ENCODE measurements around the gene LRCOL1.

LRCOL1 gene

DNA sequence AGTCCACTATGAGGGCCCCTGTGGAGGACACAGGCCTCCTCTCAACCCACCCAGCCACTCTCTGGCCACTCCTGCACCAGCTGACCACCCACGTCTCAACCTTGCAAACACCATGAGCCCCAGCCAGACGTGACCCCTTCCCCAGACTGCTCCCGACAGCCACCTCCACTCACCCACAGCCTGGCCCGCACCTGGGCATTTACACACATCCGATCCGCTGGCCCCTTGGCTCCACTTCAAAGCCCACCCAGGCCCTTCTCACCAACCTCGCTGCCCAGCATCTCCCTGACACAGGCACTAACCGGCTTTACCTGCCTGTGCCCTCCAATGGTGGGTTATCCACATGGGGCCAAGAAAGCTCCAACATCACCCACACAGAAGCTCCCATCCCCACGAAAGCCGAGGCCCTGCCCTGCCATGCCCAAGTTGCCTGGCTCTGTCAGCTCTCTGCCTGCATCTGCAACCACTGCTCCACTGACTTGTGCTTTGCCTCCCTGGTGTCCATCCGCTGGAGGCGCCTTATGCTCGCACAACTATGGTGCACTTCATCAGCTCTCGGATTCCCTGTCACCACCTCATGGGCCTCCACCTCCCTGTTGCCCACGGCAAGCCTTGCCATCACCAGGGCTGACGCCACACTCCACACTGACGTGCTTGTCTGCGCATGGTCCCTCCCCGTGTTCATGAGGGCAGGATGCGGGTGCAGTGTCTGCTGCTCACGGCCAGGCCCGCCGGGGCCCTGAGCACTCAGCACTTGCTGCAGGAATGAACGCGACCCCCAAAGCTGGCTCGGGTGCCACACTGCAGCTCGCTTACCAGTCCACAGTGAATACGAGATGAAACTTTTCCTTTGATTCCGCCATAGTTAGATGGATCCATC is 24.9 kb upstream of the LRCOL1 start:
- no peak for DNase-seq

DNA sequence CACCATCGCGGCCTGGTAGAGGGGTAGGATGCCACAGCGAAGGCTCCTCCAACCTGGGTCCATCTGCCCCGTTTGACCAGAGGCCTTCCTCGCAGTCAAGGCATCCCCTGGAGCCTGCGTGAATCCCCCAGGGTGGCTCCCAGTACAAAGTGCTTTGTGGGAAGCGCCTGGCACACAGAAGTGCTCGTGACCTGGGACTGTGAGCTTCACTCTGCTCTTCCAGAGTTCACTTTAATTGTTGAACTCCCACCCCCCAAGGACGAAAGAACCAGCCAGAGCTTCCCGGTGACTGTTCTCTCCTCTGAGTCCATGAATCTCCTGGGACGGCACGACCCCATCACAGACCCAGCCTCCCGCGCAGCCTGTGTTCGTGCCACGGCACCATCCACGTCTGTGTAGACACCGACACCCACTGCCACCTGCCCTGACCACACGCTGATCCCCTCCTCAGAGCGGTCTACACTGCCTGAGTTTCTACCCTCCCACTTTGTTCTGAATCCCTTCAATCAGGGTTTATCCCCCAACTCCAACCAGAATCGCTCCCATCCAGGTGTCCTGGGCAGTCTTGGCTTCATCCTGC is 24.1 kb upstream of the LRCOL1 start:
- no peak for DNase-seq

DNA sequence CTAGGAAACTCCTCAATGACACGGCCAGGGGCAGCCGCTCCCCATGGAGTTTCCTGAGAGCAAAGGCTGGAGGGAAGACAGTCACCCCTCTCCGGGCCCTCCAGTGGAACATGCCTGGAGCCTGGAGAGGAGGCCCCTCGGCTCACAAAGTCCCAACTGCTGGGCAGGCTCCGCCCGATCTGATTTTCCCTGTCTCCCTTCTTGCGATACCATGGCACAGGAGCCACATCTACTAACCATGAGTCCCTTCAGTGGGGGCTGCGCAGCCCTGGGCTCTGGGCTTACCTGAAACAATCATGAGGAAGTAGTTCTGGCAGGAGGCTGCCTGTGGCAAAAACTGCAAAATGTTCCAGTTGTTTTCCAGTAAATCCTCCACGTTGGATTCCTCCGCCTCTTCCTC is 23.5 kb upstream of the LRCOL1 start:
- no peak for DNase-seq

DNA sequence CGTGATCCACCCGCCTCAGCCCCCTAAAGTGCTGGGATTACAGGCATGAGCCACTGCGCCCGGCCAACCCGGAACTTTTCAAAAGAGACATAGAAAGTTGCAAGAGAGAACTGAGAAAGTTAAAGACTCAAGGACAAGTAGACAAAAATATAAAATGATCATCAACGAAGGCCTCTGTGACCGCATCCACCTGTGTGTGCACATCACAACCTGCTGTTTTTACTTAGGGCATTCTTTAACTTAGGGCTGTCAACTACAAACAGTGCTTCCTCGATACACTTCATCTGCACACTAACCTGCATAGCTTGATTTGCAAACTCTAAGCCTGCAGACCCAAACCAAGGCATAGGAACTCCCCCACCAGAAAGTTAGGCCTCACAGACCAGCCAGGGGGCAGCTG is 23.0 kb upstream of the LRCOL1 start:
- no peak for DNase-seq

DNA sequence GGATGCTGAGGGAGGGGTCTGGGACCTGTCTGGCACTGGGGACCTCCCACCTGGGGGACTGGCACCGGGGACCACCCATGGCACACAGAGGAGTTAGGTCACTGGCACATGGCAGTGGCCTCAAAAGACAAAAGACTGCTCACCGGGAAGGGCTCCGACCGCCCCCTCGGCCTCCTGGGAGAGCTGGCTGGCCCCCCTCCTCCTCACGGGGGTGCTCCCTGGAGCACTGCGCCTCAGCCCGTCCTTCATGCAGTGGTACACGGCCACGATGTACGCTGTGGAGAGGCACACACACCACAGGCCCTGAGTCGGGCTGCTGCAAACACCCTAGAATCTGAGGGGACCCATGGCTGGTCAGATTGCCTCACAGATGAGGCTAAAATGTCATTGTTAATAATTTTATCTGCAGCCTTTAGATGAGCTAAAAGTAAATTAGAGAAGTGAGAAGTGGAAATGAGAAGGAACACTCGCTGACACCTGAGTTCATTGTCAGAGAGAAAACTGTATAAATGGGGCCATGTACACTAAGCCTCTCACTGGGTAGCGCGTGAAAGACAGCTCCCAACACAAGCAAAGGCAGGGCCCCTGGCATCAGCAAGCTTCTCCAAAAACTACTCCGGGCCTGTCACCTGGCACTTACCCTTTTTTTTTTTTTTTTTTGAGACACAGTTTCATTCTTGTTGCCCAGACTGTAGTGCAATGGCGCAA is 22.3 kb upstream of the LRCOL1 start:
- no peak for DNase-seq

DNA sequence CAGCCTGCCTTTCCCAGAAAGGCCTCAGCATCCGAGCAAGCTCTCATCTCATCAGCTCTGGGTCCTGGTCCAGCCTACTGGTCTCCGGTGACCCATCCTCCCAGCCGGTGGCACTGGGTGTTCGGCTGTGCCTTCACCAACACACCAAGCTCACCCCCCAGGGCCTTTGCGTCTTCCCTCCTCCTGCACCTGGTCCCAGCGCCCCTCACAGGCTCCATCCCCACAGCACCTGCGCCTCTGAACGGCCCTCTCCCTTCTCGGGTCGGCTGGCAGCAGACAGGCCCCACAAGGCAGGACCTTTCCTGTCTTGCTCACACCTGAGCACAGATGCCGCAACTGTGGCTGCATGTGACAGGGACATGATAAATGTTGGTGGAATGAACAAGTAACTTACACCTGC is 21.3 kb upstream of the LRCOL1 start:
- no peak for DNase-seq

DNA sequence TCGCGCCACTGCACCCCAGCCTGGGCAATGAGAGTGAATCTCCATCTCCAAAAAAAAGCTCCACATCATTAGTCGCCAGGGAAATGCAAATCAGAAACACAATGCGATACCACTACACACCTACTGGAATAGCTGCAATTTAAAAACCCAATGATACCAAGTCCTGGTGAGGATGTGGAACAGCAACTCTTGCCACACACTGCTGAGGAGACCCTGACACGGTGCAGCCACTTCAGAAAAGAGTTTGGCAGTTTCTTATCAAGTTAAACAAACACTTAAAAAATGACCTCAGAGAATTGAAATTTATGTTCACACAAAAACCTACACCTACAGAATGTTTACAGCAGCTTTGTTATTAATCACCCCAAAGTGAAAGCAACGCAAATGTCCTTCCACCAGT is 20.3 kb upstream of the LRCOL1 start:
- no peak for DNase-seq

DNA sequence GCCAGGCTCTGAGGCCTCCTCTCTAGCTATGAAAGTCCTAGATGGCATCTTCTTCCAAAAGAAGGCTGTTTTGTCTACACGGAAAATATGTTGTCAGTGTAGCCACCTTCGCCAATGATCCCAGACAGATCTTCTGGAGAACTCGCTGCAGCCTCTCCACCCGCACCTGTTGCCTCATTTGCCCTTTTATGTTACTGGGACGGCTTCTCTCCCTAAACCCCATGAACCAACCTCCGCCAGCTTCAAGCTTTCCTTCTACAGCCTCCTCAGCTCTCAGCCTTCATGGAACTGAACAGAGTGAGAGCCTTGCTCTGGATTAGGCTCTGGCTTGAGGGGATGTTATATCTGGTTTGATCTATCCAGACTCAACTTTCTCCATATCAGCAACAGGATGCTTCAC is 18.9 kb upstream of the LRCOL1 start:
- DNase-seq, result no peak

DNA sequence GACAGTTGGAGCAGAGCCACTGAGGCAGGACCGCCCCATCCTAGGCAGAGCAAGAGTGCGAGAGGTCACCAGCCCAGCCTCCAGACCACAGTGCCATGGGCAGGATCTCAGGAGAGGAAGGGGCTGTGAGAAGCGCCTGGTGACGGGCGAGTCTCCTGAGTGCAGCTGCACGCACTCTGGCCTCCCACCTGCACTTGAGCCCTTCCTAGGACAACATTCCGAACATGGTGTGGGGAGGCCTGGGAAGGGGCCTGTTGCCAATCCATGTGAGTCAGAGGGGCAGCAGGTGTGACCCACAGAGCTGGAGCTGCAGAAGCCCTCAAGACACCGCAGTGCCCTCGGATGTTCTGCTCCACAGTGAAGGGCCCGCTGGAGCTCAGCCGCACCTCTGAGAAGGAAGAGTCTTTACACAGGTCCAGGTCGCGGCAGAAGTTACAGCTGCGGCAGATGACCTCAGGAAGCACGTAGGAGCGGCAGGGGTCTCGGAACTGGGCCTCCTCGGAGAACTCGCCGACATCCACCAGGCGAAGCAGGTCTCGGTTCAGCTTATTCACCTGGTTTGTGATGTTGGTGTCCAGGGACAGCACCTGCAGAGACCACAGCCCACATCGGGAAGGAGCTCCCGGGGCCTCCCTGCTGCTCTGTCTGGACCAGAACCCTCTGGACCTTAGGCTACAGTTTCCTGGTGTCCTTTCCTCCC is 15.5 kb upstream of the LRCOL1 start:
- DNase-seq, result no peak

DNA sequence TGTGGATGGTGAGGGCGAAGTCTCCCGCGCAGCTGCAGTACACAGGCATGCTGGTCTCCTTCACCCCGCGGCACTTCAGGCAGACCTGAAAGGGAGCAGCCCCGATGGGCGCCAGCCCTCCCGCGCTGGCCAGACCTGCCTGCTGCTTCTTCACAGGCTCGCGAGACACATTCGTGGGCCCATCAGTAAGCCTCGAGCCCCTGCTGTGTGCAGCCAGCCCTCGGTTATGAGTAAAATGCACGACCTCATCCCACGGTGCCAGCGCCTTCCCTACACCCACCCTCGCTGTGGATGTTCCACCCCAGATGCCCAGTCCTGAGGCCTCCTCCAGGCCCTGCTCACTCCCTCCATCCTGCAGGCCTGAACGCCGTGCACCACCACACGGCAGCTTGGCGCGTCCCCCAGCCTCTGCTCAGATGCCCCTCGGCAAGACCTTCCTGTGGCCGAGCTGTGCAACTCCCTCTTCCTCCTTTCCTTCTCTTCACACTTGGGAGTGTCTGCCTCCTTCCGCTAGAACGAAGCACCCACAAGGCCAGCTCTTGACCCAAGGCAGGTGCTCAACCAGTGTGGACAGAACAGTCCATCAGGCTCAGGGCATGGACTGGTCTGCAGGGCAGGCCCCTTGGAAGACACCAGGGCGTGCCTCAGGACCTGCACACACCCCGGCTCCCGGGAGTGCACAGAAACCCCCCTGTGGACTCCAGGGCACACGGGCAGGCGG is 14.7 kb upstream of the LRCOL1 start:
- DNase-seq, result no peak

DNA sequence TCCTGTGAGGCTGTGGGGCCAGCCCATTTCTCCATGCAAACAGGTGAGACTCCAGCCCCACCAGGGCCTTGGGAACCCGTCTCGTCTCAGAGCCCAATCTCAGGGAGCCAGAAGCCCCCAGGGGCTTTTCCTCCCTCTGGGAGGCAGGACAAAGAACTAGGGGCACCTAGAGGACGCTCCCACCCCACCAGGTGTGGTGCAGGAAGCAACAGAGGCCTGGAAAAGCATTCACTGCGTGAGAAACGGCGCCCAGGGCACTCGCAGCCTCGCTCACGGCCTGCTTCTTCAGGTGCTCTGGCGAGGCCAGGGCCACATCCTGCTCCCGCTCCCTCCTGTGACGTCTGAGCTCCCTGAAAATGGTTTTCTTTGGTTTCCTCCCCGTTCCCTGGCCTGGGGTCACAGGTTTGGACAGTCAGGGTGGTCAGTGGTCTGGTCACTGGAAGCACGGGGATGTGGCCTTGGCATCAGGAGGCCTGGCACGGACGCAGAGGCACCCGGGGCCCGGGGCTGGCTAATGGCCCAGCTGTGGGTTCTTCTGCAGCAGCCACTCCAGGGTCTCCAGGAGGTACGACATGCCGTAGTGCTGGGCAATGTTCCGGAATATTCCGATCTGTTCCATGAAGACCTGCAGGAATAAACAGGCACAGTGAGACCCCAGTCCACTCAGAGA is 13.9 kb upstream of the LRCOL1 start:
- no peak for DNase-seq

DNA sequence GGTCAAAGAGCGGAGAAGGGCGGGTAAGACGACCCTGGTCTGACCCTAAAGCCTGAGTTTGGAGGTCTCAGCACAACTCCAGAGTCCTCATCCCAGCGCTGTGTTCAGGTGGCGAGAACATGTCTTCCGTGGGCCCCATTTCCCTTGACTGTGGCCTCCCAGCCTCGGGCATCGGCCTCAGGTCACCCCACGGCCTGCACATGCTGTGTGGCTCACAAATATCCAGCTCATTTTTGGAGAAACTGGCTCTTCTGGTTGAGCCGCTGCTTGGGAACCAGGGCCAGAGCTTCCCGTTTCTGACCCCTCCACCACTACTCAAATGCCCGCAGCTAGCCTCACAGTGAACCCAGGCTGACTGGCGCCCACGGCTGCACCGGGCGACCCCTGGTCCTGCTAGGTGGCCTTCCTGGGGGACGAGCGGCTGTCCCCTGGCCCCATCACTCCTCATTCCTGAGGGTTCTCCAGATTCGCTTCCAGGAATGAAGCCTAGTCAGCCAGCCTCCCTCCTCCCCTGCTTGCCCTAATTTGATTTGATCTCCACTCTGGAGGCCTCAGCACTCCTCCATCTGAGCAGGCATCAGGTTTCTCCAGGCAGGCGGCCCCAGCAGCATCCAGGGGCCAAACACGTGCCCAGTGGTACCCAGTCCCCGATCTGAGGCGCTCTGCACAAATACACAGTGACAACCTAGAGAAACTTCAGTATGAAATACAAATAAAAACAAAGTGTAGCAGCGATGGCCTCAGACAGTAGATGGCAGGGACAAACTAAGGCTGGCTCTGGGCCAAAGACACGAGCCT is 12.9 kb upstream of the LRCOL1 start:
- DNase-seq, result no peak

DNA sequence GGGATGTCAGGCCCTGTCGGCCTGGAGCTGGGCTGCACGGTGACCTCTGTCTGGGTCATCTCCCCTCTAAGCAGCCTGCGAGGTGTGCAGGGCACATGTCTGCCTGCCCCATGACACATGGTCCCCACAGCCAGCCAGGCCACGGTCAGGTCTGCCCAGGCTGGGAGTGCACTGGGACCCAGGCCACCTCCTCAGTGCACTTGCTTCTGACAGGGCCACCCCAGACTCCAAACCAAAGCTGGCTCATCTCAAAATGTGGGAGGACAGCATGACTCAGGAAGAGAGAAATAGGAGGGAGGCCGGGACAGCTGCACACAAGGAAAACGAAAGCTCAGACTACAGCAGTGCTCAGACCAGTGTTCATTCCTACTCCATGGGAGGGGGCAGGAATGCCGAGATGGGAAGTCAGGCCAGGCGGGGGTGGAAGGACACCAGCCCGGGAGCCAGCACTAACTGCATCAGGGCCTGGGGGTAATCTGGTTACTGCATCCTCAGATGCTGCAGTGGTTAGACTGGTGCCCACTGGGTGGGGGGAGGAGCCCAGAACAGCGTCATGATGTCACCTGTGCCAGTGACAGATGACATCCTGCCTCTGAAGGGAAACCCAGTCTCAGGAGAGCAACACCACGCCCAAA is 12.2 kb upstream of the LRCOL1 start:
- no peak for DNase-seq

DNA sequence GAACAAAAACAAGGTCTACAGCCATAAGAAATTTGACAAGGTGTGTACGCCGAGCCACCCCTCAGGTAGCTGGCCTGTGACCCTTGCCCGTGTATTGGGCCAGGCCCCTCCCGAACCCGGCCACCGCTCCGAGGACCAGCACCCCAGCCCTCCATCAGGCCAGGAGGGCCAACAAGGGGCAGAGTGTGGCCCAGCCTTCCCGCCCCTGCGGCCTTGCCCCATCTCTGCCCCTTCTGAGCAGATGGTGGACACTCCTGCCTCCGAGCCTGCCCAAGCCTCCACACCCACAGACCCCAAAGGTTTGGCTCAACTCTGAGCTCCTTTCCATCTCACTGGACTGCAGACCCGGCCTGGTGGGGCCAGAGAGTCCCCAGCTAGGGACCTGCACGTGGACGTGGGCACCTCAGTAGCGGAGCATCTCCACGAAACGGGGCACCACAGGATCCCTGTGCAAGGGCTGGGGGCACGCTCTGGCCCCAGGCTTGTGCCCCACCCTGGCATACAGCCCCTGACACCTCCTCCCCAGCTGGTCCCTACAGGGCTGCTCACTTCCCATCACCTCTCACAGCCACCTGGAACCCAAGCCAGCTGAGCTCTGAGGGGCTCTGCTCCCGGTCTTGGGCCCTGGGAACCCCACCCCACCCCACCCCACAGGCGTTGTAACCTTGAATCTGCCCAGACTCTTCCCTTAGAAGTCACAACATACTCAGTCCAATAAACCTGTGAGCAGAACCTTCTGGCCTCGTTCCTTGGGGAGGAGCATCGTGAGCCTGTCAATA is 11.5 kb upstream of the LRCOL1 start:
- DNase-seq, result no peak

DNA sequence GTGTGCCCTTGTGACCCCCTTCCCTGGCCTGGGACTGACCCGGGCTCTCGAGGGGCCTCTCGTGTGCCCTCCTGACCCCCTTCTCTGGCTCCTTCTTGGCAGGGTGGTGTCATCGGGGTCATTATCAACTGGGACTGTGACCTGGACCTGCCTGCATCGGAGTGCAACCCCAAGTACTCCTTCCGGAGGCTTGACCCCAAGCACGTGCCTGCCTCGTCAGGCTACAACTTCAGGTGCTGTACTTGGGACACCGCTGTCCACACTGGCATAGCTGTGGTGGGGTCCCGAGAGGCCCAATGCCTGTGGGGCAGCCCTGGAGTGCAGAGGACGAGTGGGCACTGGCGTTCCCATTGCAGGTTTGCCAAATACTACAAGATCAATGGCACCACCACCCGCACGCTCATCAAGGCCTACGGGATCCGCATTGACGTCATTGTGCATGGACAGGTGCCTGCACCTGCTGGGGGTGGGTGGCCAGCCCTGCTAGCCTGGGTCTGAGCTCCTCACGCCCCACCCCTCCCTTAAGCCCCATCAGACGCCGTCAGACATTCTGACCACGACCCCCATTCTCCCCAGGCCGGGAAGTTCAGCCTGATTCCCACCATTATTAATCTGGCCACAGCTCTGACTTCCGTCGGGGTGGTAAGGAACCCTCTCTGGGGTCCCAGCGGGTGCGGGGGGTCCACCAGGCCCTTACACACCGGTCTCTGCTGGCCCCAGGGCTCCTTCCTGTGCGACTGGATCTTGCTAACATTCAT is 10.7 kb upstream of the LRCOL1 start:
- no peak for DNase-seq

DNA sequence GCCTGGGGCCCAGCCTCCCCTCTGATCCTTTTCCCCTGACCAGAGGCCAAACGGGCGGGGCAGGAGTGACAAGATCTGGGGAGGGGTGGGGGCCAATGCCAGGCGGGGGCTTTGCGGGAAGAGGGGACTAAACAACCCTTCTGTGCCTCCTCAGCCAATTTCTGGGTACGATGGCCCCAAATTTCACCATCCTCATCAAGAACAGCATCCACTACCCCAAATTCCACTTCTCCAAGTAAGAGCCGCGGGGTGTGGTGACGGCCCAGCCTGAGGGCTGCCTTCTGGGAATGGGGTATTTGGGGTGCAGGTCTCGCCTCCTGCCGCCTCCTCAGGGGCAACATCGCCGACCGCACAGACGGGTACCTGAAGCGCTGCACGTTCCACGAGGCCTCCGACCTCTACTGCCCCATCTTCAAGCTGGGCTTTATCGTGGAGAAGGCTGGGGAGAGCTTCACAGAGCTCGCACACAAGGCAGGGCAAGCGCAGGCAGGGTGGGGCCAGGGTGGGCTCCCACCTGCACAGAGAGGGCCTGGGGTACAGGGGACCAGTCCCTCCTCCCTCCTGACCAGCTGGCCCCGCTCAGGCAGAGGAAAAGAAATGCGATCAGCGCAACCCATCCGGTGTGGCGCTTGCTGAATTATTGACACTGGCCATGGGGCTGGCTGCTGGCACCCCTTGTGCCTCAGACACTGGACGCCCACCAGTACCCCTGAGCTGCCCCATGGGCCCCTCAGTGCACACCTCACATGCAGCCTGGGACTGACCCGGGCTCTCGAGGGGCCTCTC is 9.9 kb upstream of the LRCOL1 start:
- DNase-seq, result no peak

DNA sequence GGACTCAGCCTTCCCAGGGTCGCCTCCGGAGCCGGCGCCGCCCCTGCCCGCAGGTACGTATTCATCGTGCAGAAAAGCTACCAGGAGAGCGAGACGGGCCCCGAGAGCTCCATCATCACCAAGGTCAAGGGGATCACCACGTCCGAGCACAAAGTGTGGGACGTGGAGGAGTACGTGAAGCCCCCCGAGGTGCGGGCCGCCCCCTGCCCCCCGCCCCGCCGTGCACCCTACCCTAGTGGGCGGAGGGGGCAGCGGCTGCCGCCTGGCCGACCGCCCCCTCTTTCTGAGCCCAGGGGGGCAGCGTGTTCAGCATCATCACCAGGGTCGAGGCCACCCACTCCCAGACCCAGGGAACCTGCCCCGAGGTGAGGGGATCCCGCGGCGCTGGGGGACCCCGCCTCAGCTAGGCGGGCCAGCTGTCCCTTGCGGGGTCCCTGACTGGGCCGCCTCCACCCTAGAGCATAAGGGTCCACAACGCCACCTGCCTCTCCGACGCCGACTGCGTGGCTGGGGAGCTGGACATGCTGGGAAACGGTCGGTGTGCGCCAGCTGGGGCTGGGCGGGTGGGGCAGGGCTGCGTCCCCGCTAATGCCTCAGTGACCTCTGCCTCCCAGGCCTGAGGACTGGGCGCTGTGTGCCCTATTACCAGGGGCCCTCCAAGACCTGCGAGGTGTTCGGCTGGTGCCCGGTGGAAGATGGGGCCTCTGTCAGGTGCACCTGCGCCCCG is 9.2 kb upstream of the LRCOL1 start:
- no peak for DNase-seq

DNA sequence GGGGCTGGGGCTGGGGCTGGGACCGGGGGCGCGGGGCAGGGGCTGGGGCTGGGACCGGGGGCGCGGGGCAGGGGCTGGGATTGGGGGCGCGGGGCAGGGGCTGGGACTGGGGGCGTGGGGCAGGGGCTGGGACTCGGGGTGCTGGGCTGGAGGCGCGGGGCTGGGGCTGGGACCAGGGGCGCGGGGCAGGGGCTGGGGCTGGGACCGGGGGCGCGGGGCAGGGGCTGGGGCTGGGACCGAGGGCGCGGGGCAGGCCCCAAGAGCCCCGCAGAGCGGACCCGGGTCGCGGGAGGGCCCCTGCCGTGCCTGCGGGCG is 8.6 kb upstream of the LRCOL1 start:
- DNase-seq, result no peak
